GM11168 (cell line): ENCODE measurements around the gene MTFMT.
"Not testable (repeated sequence)": the region's sequence is repeated elsewhere in the genome, so short reads cannot be mapped to it uniquely, and the experiment has no call there.

Experiments used
- in situ Hi-C: fragments of 300-500 bp; cut with MboI; formaldehyde crosslinking; loops from one replicate; pipeline ENCODE4 v1.12.0; 2022; ENCODE audit warnings: low sequenced_read_pairs; ENCODE audit not compliant: unreplicated experiment

MTFMT gene

GRCh38 chr15:65060641-65061397 is 31.4 kb upstream of the MTFMT start:
- in situ Hi-C loops, result no loop called here

- in situ Hi-C loops, result no loop called here
Measured at GRCh38 chr15:65059931-65060596, 30.6 kb upstream of the MTFMT start.

- in situ Hi-C loops, result no loop called here
Measured at GRCh38 chr15:65059369-65059750, 29.9 kb upstream of the MTFMT start.

- in situ Hi-C loops, result no loop called here
Measured at GRCh38 chr15:65058394-65059368, 29.2 kb upstream of the MTFMT start.

- in situ Hi-C loops, result no loop called here
Measured at GRCh38 chr15:65057549-65057940, 28.1 kb upstream of the MTFMT start.

GRCh38 chr15:65056868-65057548 is 27.6 kb upstream of the MTFMT start:
- in situ Hi-C loops, result no loop called here

GRCh38 chr15:65056106-65056505 is 26.7 kb upstream of the MTFMT start:
- in situ Hi-C loops, result no loop called here

- in situ Hi-C loops, result no loop called here
Measured at GRCh38 chr15:65055201-65055870, 25.9 kb upstream of the MTFMT start.

- in situ Hi-C loops, result no loop called here
Measured at GRCh38 chr15:65054333-65055200, 25.1 kb upstream of the MTFMT start.

GRCh38 chr15:65052956-65053355 is 23.5 kb upstream of the MTFMT start:
- in situ Hi-C loops, result no loop called here

GRCh38 chr15:65051266-65051665 is 21.8 kb upstream of the MTFMT start:
- in situ Hi-C loops, result no loop called here

- in situ Hi-C loops, result no loop called here
Measured at GRCh38 chr15:65050270-65050669, 20.8 kb upstream of the MTFMT start.

GRCh38 chr15:65049418-65049840 is 20.0 kb upstream of the MTFMT start:
- in situ Hi-C loops, result no loop called here

- in situ Hi-C loops, result no loop called here
Measured at GRCh38 chr15:65048241-65048640, 18.8 kb upstream of the MTFMT start.

- in situ Hi-C loops, result no loop called here
Measured at GRCh38 chr15:65044724-65045481, 15.5 kb upstream of the MTFMT start, which contains the start of gene SLC51B. Gene SLC51B (plus strand): TSS chr15:65045387. CDS start chr15:65050005, 4,618 bp downstream.

GRCh38 chr15:65044218-65044617 is 14.8 kb upstream of the MTFMT start:
- in situ Hi-C loops, result not testable (repeated sequence)

- in situ Hi-C loops, result no loop called here
Measured at GRCh38 chr15:65042776-65043327, 13.4 kb upstream of the MTFMT start.

GRCh38 chr15:65041787-65042186 is 12.3 kb upstream of the MTFMT start:
- in situ Hi-C loops, result no loop called here
